C4-2B (cell line): ENCODE measurements around the gene ASGR1.

Source experiments
- CTCF ChIP-seq: fragments of 450-650 bp; conservative IDR thresholded peaks from 2 replicates; pipeline ENCODE4 v1.5.1; 2017; ENCODE audit warnings: mild to moderate bottlenecking
- ZFX ChIP-seq: fragments of 450-650 bp; IDR thresholded peaks from 2 replicates; pipeline ENCODE4 v1.6.1; 2017

- TF ChIP-seq CTCF = no peak
- no peak for TF ChIP-seq ZFX
These were observed 25.2 kb upstream of the ASGR1 start for GRCh38 chr17:7204336-7204735.
